HPDE6-E6E7 (cell line): ENCODE results near the gene SCAF8.
"Not testable (repeated sequence)": the region's sequence is repeated elsewhere in the genome, so short reads cannot be mapped to it uniquely, and the experiment has no call there.

Experiments
- DNase-seq: peaks from one replicate; pipeline ENCODE4 v3.0.0; 2011; ENCODE audit warnings: missing footprints; ENCODE audit errors: extremely low spot score

The SCAF8 gene

DNA sequence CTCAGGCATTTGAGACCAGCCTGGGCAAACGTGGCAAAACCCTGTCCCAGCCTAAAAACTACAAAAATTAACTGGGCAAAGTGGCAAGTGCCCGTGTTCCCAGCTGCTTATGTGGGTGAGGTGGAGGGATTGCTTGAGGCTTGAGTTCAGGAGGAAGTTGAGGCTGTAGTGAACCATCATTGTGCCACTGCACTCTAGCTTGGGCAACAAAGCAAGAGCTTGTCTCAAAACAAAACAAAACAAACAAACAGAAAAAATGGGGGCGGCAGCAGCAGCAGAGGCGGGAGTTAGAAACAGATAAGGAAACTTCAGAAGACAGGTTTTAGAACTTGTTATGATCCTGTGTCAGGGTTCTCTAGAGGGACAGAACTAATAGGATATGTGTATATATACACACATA, 49.0 kb downstream of the SCAF8 start:
- DNase-seq: no peak

DNA sequence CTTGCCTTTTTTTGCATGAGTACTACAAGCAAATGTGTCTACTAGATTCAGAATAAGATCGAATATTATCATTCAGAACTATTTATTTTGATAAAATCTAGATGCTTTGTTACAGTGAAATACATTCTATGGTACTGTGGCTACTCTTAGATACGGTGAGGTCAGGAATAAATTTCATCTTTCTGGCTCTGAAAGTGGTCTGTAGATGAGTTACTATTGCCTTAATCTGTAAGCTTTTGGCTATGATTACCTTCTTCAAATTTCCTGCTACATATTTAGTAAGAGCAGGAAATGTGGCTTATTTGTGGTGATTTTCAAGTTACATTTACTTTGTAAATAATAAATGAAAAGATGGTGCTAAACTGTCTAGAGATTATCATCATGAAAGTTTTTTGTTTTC, 50.0 kb downstream of the SCAF8 start:
- DNase-seq: no peak

DNA sequence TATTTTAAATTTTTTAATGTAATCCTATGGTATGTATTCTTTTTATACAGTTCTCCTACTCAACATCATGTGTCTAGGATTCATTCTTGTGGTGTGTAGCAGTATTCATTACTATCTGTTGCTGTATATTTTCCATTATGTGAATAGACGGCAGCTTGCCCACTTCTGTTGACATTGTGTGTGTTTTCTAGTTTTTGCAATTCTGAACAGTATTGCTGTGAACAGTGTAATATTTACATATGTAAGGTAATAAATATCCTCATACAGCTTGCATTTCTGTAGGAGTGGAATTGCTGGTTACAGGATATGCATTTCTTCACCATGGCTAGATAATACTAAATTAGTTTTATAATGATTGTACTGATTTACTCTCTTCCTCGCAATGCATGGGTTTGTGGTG, 51.9 kb downstream of the SCAF8 start:
- DNase-seq: no peak

DNA sequence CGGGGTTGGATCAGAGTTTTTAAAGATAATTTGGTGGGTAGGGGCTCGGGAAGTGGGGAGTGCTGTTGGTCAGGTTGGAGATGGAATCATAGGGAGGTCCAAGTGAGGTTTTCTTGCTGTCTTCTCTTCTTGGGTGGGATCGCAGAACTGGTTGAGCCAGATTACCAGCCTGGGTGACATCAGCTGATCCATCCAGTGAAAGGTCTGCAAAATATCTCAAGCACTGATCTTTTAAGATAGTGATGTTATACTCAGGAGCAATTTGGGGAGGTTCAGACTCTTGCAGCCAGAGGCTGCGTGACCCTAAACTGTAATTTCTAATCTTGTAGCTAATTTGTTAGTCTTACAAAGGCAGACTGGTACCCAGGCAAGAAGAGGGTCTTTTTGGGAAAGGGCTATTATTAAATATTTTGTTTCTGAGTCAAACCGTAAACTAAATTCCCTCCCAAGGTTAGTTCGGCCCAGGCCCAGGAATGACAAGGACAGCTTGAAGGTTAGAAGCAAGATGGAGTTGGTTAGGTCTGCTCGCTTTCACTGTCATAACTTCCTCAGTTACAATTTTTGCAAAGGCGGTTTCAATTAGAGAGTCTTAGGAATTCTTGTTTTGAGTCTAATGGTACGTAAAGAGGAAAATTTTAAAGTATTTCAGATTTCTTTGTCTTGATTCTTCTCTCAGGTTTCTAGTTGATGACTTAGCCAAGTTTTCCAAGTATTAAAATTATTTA, 53.1 kb downstream of the SCAF8 start:
- no peak for DNase-seq

DNA sequence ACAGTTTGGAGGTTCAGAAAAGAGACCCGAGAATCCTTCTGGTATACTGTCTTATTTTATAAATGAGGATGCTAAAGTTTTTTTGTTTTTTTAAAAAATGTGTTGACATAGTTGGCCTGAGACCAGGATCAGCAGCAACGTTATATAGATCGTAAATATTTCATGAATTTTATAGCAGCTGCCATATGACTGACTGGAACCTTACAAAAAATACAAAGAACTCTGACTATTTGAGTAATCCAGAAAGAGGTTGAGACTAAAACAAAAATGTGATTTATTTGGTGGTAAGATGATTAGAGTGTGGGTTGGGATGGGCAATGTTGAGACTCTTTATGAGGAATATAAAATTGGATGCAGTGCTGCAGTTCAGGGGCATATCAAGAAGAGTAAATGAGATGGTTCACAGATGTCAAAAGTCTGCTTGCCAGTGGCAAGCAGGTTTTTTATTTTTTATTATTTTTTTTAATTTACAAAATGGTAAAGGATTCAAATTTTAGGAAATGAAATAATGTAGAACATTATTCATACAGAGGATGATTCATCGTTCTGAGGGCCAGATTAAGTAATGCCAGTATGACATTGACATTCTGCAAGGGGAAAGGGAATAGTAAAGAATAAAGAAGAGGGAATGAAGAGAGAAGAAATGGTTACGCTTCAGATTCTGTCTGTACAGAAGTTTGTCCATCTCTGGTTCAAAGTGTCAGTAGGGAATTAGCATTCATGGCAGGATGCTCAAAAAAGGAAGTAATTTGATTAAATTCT, 58.5 kb downstream of the SCAF8 start:
- peak; percentile 8 for DNase-seq

DNA sequence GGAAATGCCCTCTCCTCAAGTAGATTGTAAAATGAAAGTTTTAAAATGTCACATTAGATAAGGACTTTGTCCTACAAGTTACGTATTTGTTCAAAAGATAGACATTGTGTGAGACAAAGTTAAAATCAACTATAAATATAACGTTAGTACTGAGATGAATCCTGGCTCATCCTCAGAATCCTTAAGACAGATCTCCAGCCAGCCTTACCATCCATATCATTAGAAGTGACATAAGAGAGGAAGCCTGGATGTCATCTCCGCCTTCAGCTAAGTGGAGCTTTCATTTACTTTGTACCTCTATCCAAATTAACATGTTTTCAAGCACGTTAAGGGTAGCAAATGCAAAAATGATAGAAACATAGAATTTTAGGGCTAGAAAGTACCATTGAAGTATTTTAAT, 59.1 kb downstream of the SCAF8 start:
- no peak for DNase-seq

DNA sequence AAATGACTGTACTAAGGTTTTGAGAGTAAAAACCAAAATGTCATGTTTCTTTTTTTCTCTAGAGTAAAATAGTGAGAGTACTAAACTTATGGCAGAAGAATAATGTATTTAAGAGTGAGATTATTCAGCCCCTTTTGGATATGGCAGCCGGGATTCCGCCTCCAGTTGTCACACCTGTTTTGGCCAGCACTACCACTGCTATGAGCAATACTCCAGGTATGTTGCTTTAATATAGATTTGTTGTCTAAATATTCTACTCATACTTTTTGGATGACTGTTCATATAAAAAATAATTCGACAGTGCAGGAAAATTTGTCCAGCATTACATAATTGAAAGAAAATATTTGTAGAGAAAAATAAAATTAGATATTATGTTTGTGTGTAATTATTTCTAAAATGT, 59.5 kb downstream of the SCAF8 start:
- DNase-seq: peak; percentile 41

DNA sequence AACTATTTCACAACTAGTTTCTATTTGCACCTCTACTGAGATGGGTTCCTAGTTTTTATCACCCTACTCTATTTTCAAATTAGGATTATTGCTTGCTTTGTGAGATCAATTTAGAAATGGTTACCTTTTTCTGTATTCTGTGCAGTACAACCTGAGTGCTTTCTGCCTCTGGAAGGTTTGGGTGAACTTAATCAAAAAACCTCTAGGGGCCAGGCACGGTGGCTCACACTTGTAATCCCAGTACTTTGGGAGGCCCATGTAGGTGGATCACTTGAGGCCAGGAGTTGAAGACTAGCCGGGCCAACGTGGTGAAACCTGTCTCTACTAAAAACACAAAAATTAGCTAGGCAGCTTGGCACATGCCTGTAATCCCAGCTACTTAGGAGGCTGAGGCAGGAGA, 63.3 kb downstream of the SCAF8 start:
- no peak for DNase-seq

DNA sequence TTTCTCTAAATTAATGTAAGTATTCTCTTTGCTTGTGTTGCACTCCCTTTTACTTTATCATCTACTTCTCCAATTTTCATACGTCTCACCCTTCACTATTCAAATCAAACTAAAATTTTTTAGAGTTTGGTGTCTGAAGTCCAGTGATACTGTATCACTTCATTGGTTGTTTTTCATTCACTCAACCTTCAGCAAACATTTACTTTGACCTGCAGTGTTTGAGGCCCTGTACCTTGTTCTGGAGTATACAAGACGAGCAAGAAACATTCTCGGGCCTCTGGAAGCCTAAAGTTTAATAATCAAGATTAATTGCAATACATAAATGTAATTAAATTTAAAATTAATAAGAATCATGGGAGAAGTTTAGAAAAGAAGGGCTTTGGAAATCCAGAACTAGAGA, 64.6 kb downstream of the SCAF8 start:
- no peak for DNase-seq

DNA sequence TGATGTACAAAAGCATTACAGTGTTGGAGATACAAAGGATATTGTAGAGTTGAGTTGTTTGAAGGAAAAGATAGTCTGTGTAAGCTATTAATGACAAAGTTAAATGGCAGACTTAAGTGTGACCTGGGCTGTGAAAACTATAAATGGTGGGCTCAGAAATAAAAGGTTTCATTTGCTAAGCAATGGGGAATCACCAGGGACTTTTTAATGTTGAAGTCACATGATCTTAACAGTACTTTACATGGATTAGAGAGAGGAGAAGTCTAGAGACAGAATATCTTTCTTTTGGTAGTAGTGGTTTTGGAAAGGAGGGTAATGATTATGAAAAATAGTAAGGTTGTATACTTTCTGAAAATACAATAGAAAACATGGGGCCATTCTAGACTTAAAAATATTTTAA, 67.1 kb downstream of the SCAF8 start:
- no peak for DNase-seq

DNA sequence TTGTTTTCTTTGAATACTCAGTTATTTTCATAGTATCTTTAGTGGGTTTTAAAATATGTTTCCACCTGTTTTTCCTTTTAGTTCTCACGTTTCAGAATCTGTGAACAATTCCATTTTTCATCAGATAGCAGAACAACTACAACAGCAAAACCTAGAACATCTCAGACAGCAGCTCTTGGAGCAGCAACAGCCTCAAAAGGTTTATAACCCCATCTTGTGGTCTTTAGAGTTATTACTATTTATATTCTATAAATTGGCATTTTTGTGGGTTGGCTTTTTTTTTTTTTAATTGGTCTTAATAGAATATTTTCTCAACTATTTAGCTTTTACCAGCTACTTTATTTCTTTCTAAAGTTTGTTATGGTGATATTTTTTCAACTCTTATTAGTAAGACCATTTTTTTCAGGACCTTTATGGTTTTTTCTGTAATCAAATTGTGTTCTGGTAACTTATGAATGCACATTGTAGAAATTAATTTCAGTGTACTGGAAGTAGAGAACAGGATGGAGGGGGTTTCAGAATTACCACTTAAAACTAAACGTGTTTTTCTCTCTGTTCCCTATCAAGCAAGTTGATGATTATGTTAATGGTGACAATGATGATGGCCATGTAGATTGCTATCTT, 72.2 kb downstream of the SCAF8 start:
- DNase-seq: no peak

DNA sequence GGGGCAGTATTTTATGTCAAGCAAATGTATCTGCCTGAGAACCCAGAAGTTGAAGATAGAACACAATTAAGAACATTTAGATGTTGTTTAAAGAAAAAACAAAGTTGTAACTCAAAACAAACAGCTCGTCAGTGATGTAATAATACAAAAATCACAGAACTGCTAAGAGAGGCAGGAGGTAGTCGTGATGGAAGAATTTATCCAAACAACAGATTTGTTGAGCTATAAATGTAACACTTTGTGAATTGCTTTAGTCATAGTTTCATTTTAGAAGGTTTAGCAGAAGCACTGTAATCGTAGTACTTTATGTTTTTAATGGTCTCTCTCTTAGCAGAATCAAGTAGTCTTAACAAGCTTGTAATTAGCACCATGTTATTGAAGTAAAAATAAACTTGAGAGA, 73.6 kb downstream of the SCAF8 start:
- no peak for DNase-seq

DNA sequence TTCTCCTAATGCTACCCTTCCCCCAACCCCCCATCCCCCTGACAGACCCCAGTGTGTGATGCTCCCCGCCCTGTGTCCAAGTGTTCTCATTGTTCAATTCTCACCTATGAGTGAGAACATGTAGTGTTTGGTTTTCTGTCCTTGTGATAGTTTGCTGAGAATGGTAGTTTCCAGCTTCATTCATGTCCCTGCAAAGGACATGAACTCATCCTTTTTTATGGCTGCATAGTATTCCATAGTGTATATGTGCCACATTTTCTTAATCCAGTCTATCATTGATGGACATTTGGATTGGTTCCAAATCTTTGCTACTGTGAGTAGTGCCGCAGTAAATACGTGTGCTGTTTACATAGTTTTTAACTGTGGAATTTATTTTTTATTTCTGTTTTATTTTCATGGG, 78.4 kb downstream of the SCAF8 start:
- not testable (repeated sequence) for DNase-seq

DNA sequence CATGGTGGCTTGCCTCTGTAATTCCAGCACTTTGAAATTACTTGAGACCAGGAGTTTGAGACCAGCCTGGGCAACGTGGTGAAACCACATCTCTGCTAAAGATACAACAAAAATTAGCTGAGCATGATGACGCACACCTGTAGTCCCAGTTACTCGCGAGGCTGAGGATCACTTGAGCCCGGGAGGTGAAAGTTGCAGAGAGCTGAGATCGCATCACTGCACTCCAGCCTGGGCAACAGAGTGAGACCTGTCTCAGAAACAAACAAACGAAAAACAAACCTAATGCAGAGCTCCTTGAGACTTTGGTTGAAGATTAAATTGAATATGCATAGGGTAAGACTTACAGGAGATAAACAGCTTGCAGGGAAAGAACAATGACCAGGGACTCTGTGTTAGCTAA, 80.8 kb downstream of the SCAF8 start:
- no peak for DNase-seq

DNA sequence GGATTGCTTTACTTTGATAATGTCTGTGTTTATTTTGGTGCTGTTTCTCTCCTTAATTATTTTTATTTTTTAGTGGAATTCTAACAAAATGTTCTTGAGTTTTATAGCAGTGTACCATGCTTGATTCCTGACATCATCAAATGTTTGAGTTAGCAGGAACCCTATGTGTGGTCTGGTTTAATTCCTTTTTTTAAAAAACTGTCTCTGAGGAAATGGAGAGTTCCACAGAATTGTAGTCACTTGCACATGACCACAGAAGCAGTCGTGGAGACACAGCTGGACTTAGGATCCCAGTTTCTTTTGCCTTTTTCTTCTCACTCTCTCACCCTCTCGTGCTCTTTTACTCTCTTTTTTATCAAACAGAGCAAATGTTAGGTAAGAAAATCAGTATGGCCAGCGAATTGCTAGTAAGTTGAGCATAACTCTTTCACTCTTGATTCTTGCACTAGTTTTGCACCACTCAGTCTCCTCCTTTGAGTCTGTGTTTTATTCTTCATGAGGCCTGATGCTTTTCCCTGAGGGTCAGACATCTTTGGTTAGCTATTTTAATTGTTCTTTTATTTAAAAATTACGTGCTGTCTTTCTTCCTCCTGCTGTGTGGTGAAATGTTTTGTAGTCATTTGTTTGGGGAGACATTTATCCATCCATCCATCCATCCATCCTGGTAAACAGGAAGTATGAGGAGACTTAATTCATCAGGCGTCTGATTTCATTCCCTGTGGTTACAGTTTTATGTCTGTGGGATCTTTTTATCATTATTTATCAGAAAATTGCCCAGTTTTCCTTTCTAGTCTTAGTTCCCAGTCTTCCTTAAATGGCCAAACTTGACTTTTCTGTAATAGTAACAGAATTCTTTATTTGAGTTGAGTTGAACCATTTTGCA, 83.0 kb downstream of the SCAF8 start:
- no peak for DNase-seq

DNA sequence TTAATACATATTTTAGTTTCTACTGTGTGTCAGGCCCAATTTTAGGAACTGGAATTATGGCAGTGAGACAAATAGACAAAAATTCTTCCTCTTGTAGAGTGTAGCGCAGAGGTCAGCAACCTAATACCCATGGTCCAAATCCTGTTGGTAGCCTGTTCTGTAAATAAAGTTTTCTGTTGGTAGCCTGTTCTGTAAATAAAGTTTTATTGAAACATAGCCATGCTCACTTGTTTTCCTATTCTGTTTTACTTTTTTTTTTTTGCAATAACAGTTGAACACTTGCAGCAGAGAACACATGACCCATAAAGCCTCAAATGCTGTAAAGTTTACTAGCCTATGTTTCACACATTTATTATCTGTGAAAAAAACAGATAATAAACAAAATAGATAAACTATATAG, 87.9 kb downstream of the SCAF8 start:
- DNase-seq: no peak

DNA sequence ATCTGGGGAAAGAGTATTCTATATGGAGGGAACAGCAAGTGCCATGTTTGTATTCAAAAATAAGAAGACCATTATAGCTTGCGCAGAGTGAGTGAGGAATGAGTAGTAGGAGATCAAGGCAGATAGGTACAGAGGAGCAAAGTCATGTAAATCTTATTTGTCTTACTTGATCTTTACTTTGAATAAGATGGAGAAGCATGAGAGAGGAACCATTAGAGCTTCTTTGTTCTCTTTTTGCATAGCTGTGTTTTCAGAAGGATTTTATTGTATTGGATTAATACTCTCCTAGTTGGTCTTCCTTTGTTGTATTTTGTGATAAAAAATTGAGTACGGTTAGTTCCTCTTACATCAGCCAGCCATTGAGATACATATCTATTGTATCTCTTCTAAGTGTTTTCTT, 88.4 kb downstream of the SCAF8 start:
- DNase-seq: no peak

DNA sequence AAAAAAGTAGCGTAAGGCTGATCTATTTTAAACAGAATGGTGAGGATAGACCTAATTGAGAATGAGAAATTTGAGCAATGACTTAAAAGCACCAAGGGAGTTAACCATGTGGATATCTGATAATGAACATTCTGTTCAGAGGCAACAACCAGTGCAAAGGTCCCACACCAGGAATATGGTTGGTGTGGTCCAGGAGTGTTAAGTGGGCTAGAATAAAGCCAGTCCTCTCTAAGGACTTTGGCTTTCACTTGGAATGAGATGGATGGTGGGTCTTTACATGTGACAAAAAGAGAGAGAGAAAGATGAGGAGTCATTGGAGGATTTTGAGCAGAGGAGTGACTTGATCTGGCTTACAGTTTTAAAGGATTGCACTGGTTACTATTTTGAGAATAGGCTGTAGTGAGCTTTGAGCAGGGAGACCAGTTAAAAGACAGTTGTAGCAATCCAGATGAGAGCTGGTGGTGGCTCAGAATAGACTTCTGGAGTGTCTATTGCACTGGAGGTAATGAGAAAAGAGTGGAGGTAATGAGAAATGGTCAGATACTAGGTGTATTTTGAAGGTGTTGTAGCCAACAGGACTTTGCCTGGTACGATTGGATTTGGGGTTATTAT, 89.8 kb downstream of the SCAF8 start:
- DNase-seq: no peak

DNA sequence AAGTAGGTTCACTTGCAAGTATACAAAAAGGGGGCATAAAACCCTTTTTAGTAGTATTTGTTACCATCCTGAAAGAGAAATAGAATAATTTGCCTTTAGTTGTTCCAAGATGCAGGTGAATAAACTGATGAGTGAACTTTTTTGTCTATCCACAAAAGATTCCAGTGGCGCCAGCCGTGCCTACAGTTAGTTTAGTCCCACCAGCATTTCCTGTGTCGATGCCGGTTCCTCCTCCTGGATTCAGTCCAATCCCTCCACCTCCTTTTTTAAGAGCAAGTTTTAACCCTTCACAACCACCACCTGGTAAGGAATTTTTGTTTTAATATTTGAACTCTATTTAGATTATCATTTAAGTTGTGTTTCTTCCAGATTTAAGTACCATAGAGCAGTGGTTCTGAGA, 90.9 kb downstream of the SCAF8 start:
- DNase-seq: no peak

DNA sequence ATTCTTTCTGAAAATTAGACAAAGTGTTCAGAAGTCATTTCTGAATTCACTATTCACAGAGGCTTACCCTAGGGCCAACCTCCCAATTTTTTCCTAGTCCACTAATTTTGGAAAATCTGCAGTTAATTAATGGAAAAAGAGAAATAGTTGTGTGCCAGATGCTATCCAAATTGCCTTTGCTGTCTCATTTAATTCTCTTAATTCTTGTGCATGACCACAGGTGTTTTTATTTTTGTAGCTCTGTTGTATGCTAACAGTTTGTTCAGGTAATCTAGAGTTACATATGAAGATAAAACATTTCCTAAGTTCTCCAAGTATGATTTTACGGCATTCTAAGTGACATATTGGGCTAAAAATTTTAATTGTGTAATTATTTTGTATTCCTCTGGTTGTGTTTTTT, 96.8 kb downstream of the SCAF8 start:
- DNase-seq: no peak

DNA sequence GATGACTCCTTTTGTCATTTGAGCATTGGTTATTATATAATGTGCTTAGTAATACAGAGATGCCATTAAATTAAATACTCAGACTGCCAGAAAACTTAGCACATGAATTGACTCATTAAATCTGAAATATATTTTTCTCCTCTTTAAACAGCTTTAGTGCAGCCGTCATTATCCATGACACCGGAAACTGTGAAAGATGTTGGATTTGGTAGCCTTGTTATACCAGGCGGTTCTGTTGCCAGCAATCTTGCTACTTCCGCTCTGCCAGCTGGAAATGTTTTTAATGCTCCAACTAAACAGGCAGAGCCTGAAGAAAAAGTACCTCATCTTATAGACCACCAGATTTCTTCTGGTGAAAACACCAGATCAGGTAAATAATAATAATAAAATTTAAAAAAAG, 97.6 kb downstream of the SCAF8 start:
- DNase-seq: no peak

DNA sequence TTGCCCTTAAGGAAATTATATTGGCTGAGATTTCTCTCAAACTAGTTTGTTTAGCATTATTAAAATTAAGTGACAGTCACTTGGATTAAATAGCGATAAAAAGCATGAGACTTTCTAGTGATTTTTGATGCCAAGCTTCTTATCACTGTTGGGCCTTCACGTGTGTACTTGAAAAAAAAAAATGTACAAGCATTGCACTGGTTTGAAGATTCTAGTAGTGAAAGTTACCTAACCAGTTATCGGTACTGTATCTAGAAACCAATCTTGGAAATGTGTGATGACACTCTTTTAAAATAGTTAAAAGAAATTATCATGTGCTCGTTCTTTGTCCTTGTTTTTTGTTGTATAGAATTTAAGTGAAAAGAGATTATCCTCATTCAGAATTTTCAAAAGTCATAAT, 102.1 kb downstream of the SCAF8 start:
- DNase-seq: no peak
